CD8-positive, alpha-beta memory T cell (primary cell): ENCODE results near the gene KDF1. TPM values are rescaled to one million over a fixed set of nuclear protein-coding genes. Genes with fewer than 3 reads are reported as not detected.

ENCODE experiments used
- CTCF ChIA-PET: fragments of 350-600 bp; sonication (Branson Sonifier 250); formaldehyde crosslinking; loops from one replicate; lab custom pipeline; 2021; ENCODE audit warnings: antibody characterized with exemption; lab: Charles Lee
- POLR2A ChIA-PET: fragments of 350-600 bp; sonication (Branson Sonifier 250); formaldehyde crosslinking; loops from one replicate; lab custom pipeline; 2021; ENCODE audit warnings: antibody characterized with exemption; lab: Charles Lee
- DNase-seq, 5 donors: peaks; one replicate each; pipeline versions ENCODE4 v3.0.0 to v3.0.0-alpha.2; 2020 to 2022; ENCODE audit warnings: mixed read lengths in 1 of 5
- H3K27ac ChIP-seq: one replicate; pipeline ENCODE4 v1.7.0; 2013; ENCODE audit warnings: low read depth, mild to moderate bottlenecking, low read length, moderate library complexity
- H3K27me3 ChIP-seq: 2 replicates; pipeline ENCODE4 v1.7.0; 2013; ENCODE audit warnings: low read length, mild to moderate bottlenecking; ENCODE audit not compliant: insufficient read depth, poor library complexity, severe bottlenecking
- H3K36me3 ChIP-seq: 2 replicates; pipeline ENCODE4 v1.7.0; 2013; ENCODE audit warnings: mild to moderate bottlenecking, low read length, moderate library complexity; ENCODE audit not compliant: insufficient read depth
- H3K4me1 ChIP-seq: 2 replicates; pipeline ENCODE4 v1.7.0; 2013; ENCODE audit warnings: mild to moderate bottlenecking, low read length, moderate library complexity; ENCODE audit not compliant: insufficient read depth
- H3K4me3 ChIP-seq: 2 replicates; pipeline ENCODE4 v1.7.0; 2013; ENCODE audit warnings: mild to moderate bottlenecking, low read length
- H3K9me3 ChIP-seq: 2 replicates; pipeline ENCODE4 v1.7.0; 2013; ENCODE audit warnings: mild to moderate bottlenecking, low read length
- H3K27ac Mint-ChIP-seq, 8 donors: one replicate each; pipeline ENCODE4 v1.8.0; 2020 to 2021; ENCODE audit warnings: mixed read lengths in 8 of 8, mild to moderate bottlenecking in 6 of 8, inconsistent platforms in 3 of 8, moderate library complexity in 3 of 8
- H3K27me3 Mint-ChIP-seq, 2 donors: one replicate each; pipeline ENCODE4 v1.8.0; 2020 to 2021; ENCODE audit warnings: mixed read lengths in 2 of 2, mild to moderate bottlenecking in 1 of 2, moderate library complexity in 1 of 2
- H3K36me3 Mint-ChIP-seq, 3 donors: one replicate each; pipeline ENCODE4 v1.8.0; 2020 to 2021; ENCODE audit warnings: mixed read lengths in 3 of 3, inconsistent platforms in 1 of 3, mild to moderate bottlenecking in 1 of 3
- H3K4me1 Mint-ChIP-seq, 3 donors: one replicate each; pipeline ENCODE4 v1.8.0; 2020 to 2021; ENCODE audit warnings: mixed read lengths in 3 of 3, inconsistent platforms in 1 of 3, mild to moderate bottlenecking in 1 of 3
- H3K4me3 Mint-ChIP-seq, 7 donors: one replicate each; pipeline ENCODE4 v1.8.0; 2020 to 2021; ENCODE audit warnings: mixed read lengths in 7 of 7, mild to moderate bottlenecking in 6 of 7, moderate library complexity in 4 of 7, inconsistent platforms in 2 of 7
- H3K9me3 Mint-ChIP-seq, 5 donors: one replicate each; pipeline ENCODE4 v1.8.0; 2020 to 2022; ENCODE audit warnings: mixed read lengths in 5 of 5, mild to moderate bottlenecking in 3 of 5, moderate library complexity in 2 of 5, inconsistent platforms in 1 of 5
- polyA plus RNA-seq: library from polyadenylated mRNA; unstranded; fragments of 300-500 nt; fragmentation: Illumina TruSeq; gene quantifications from one replicate; pipeline ENCODE4 v1.2.3, GENCODE V29; 2021
- total RNA-seq, 2 experiments: library from RNA; stranded (reverse); gene quantifications; one replicate each; pipeline ENCODE4 v1.2.3, GENCODE V29; 2021

Gene KDF1
- total and polyA plus RNA-seq, 3 experiments from 2014 or later, result 0.24 to 4.6 (median 0.39) TPM

DNA sequence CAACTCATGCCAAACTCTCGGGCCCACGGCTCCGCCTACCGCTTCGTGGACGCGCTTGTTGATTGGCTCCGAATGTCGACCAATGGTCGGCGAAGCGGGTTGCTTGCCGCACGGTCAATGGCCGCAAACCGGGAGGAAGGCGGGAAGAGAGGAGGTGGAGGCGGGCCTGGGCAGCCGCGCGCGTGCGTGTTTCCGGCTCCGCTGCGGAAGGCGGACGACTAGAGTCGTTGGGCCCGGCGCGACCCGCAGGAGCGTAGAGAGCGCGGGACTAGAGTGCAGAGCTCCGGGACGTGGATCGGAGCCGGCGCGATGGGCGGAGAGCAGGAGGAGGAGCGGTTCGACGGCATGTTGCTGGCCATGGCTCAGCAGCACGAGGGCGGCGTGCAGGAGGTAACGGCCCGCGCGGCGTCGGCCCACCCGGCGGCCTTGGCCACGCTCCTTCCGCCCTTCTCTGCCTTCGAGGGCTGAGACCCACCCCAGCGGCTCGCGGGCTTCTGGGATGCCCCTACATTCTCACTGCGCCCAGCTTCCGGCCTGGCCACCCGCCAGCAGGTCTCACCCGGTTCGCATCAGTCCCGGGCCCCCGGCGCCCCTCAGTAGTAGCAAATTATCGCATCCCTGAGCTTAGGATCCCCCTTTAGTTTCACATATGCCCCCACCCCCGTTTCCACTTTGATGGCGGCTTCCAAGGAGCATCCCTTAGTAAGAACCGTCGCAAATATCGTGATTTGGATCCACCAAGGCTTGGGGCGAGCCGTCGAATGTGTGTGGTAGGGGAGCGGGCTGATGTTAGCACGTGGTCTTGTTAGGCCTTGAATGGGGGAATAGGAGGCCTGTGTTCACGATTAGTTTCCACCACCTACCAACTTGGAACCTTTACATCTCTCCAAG is 38.5 kb downstream of the KDF1 start, which contains the start of gene NUDC:
TSS of gene NUDC (plus strand) at position 204 of the 891 bp plus-strand sequence. CDS start at position 310, 106 bp downstream.
- peak; percentile 93 to 97 (median 95) for DNase-seq
- no peaks in the 10 kb centered on the region for H3K9me3 Mint-ChIP-seq
- peaks cover 22% of the 10 kb centered on the region for H3K4me1 ChIP-seq
- H3K4me3 ChIP-seq, result peak within 1 kb of the TSS; percentile 77
- peaks cover 0 to 1% of the 10 kb centered on the region in 2 donors for H3K27me3 Mint-ChIP-seq
- POLR2A ChIA-PET, result interaction anchor here (0.5 to 1.9 kb wide), 5 partner anchors 21 to 1692 kb away, joined by 3 to 6 read pairs (median 4); partner anchors contain the start of genes GPATCH3 and GPN2
- H3K9me3 ChIP-seq, result no peaks in the 10 kb centered on the region
- peak within 1 kb of the TSS; percentile 84 for H3K27ac ChIP-seq
- H3K36me3 ChIP-seq, result peaks cover 15% of the 10 kb centered on the region
- peak within 1 kb of the TSS; percentile 87 to 98 (median 95) for H3K27ac Mint-ChIP-seq
- peaks cover under 1 to 36% (median under 1%) of the 10 kb centered on the region in 3 donors for H3K36me3 Mint-ChIP-seq
- CTCF ChIA-PET, result interaction anchor here (1.2 kb wide), 2 partner anchors 7 to 32 kb away, joined by 3 read pairs; partner anchors contain the start of gene GPN2
- H3K4me3 Mint-ChIP-seq, result peak within 1 kb of the TSS; percentile 87 to 97 (median 93)
- H3K27me3 ChIP-seq, result no peaks in the 10 kb centered on the region
- H3K4me1 Mint-ChIP-seq, result peaks cover 26 to 46% (median 40%) of the 10 kb centered on the region in 3 donors

DNA sequence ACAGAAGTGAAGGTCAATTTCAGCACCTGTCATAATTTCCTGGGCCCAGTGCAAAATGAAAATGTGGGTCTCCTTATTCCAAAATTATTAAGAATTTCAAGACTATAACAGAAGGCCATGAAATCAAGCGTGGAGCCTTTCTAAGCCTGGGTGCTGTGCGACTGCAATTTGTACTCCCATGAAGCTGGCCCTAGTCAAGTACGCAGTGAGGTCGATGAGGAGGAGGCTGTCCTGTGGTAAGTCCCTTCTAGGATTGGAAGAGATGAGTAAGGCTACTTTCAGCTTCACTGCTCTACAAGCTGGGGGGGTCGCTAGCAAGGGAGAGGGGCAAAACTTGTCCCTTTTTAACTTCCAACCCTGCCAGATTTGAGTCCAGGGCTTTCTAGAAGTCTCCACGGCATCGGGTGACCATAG is 39.1 kb downstream of the KDF1 start:
- H3K9me3 ChIP-seq, result no peaks in the 10 kb centered on the region
- peak overlapping the region; percentile 77 for H3K4me3 ChIP-seq
- ChIA-PET POLR2A (interaction anchor here (0.5 to 1.9 kb wide), 4 partner anchors 20 to 847 kb away, joined by 3 to 6 read pairs (median 5); partner anchors contain the start of genes GPATCH3 and GPN2), CTCF (interaction anchor here (1.2 kb wide), 2 partner anchors 8 to 31 kb away, joined by 3 read pairs; partner anchors contain the start of gene GPN2)
- H3K4me3 Mint-ChIP-seq, result peak overlapping the region; percentile 87 to 97 (median 93)
- H3K27ac Mint-ChIP-seq, result peak overlapping the region; percentile 87 to 98 (median 95)
- peaks cover 8% of the 10 kb centered on the region for H3K36me3 ChIP-seq
- H3K36me3 Mint-ChIP-seq, result peaks cover 0 to 30% (median 0%) of the 10 kb centered on the region in 3 donors
- H3K9me3 Mint-ChIP-seq, result no peaks in the 10 kb centered on the region
- H3K27me3 ChIP-seq, result no peaks in the 10 kb centered on the region
- H3K4me1 ChIP-seq, result peaks cover 22% of the 10 kb centered on the region
- no peak for DNase-seq
- peak overlapping the region; percentile 84 for H3K27ac ChIP-seq
- peaks cover 0 to 1% of the 10 kb centered on the region in 2 donors for H3K27me3 Mint-ChIP-seq
- peaks cover 26 to 42% (median 38%) of the 10 kb centered on the region in 3 donors for H3K4me1 Mint-ChIP-seq

DNA sequence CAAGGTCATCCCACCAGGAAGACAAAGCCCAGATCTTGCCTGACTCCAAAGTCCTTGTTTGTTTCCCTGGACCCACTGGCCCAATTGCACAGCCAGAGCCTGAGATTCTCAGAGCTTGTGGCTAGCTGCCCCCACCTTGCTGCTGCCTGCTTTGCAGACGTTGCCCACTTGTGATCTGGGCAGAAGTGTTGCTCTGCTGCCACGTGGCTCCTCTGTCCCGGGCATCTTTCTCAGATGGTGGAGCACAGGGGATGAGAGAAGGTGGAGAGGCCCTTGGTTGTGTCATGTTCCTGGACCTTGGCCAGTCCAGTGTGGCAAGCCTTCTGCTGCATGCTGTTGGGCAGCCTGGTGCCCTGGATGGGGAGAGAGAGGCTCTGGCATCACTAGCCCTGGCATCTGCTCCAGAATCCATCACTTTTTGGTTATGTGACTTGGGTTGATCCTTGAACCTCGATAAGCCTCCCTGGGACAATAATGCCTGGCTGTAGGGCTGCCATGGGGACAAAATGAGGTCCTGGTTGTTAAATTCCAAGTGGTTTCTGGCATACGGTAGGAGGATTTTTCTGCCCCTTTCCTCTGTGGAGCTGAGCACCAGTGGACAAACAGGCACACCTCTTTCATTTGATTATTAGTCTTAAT is 44.9 kb downstream of the KDF1 start:
- no peaks in the 10 kb centered on the region for H3K4me1 ChIP-seq
- Mint-ChIP-seq H3K36me3 (no peaks in the 10 kb centered on the region), H3K9me3 (no peaks in the 10 kb centered on the region), H3K27ac (peak overlapping the region in 1 of 8 donors; percentile 64), H3K27me3 (peaks cover 3% of the 10 kb centered on the region in 2 donors), H3K4me3 (no peak overlapping the region), H3K4me1 (peaks cover under 1 to 6% (median 4%) of the 10 kb centered on the region in 3 donors)
- H3K9me3 ChIP-seq, result no peaks in the 10 kb centered on the region
- no peak overlapping the region for H3K4me3 ChIP-seq
- DNase-seq, result no peak
- POLR2A ChIA-PET, result no interaction called here
- CTCF ChIA-PET, result no interaction called here
- H3K27ac ChIP-seq, result no peak overlapping the region
- no peaks in the 10 kb centered on the region for H3K27me3 ChIP-seq
- no peaks in the 10 kb centered on the region for H3K36me3 ChIP-seq

DNA sequence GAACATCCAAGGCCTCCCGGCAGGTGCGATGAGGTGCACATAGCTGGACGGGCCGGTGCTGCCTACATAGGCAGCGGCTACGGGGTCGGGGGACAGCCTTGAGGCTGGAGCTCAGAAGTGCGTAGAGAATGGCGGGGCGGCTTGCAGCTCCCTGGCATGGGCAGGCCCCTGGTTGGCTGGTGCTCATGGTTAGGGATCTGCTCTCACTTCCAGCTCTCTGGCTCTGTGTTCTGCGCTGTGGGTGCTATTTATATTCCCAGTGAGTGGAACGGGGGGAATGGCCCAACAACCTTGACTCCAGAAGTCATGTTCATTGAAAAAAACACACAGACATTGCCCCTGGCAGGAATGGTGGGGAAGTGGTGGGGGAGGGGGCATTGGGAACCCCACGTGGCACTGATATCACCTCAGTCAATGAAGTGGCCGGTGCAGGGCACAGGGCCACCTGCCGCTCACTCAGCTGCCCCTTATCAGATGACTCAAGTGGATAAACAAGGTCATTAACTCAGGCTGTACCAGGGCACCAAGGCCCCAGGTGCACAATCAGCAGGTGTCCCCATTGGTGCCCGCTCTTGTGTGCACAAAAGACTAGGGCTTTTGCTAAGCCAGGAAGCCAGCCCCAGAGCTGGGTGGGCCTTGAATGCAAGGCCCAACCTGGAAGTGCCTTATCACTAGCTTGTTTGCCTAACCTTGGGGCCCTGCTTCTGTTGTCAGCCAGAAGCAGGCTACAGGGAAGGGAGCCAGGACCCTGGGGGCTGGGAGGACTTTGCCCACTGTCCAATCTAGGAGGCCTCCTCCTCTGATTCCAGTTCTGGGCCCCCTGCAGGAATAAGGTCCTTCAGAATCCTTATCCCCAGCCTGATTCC is 46.3 kb downstream of the KDF1 start, which contains the start of gene NR0B2:
TSS of gene NR0B2 (minus strand) at position 222 of the 866 bp plus-strand sequence. CDS start at position 187, 35 bp downstream.
- ChIA-PET POLR2A (no interaction called here), CTCF (interaction anchor here (1.4 kb wide), 1 partner anchor 13 kb away, joined by 4 read pairs; the partner anchor contains the start of gene GPATCH3)
- Histone ChIP-seq H3K27ac (peak within 1 kb of the TSS; percentile 47), H3K9me3 (no peaks in the 10 kb centered on the region), H3K4me3 (no peak within 1 kb of the TSS), H3K4me1 (no peaks in the 10 kb centered on the region), H3K36me3 (no peaks in the 10 kb centered on the region), H3K27me3 (no peaks in the 10 kb centered on the region)
- no peak for DNase-seq
- Mint-ChIP-seq H3K4me1 (no peaks in the 10 kb centered on the region), H3K4me3 (peak within 1 kb of the TSS in 1 of 7 donors; percentile 20), H3K27me3 (peaks cover 3 to 8% of the 10 kb centered on the region in 2 donors), H3K27ac (no peak within 1 kb of the TSS), H3K36me3 (no peaks in the 10 kb centered on the region), H3K9me3 (no peaks in the 10 kb centered on the region)

DNA sequence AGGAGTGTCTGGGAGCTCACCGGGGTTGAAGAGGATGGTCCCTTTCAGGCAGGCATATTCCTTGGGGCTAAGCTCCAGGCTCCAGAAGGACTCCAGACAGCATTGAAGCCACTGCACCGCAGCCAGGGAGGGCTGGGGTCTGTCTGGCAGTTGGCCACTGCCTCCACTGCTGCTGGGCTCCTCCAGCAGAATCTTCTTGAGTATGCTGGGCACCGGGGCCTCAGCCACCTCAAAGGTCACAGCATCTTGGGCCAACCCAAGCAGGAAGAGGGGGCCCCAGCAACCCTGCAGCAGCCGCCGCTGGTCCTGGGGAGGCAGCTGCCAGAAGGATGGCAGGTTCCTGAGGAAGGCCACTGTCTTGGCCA is 46.9 kb downstream of the KDF1 start:
- DNase-seq, result no peak
- no peaks in the 10 kb centered on the region for H3K36me3 ChIP-seq
- Mint-ChIP-seq H3K27ac (no peak overlapping the region), H3K4me1 (no peaks in the 10 kb centered on the region), H3K4me3 (no peak overlapping the region), H3K9me3 (no peaks in the 10 kb centered on the region), H3K27me3 (peaks cover 3 to 8% of the 10 kb centered on the region in 2 donors), H3K36me3 (no peaks in the 10 kb centered on the region)
- H3K27ac ChIP-seq, result no peak overlapping the region
- no peaks in the 10 kb centered on the region for H3K4me1 ChIP-seq
- H3K9me3 ChIP-seq, result no peaks in the 10 kb centered on the region
- POLR2A ChIA-PET, result no interaction called here
- no peaks in the 10 kb centered on the region for H3K27me3 ChIP-seq
- CTCF ChIA-PET, result interaction anchor here (1.4 kb wide), 1 partner anchor 13 kb away, joined by 4 read pairs; the partner anchor contains the start of gene GPATCH3
- no peak overlapping the region for H3K4me3 ChIP-seq

DNA sequence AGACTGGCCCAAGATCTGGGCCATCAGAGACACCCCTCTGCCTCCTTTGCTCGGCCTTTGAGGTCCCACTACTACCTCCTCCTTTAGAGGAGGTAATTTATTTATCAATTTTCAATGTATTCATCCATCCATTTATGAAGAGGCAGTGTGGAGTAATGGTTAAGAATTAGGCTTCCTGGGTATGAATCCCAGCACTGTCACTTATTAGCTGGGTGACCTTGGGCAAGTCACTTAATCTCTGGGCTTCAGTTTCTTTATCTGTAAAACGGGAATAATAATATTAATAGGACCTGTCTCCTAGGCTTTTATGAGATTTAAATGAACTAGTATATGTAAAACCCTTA is 48.1 kb downstream of the KDF1 start:
- no peaks in the 10 kb centered on the region for H3K4me1 Mint-ChIP-seq
- Histone ChIP-seq H3K27ac (no peak overlapping the region), H3K9me3 (no peaks in the 10 kb centered on the region), H3K36me3 (no peaks in the 10 kb centered on the region), H3K4me3 (no peak overlapping the region), H3K4me1 (no peaks in the 10 kb centered on the region), H3K27me3 (no peaks in the 10 kb centered on the region)
- H3K27me3 Mint-ChIP-seq, result peaks cover 4 to 8% of the 10 kb centered on the region in 2 donors
- no peaks in the 10 kb centered on the region for H3K9me3 Mint-ChIP-seq
- no peak for DNase-seq
- H3K36me3 Mint-ChIP-seq, result no peaks in the 10 kb centered on the region
- ChIA-PET POLR2A (no interaction called here), CTCF (no interaction called here)
- no peak overlapping the region for H3K4me3 Mint-ChIP-seq
- H3K27ac Mint-ChIP-seq, result no peak overlapping the region

DNA sequence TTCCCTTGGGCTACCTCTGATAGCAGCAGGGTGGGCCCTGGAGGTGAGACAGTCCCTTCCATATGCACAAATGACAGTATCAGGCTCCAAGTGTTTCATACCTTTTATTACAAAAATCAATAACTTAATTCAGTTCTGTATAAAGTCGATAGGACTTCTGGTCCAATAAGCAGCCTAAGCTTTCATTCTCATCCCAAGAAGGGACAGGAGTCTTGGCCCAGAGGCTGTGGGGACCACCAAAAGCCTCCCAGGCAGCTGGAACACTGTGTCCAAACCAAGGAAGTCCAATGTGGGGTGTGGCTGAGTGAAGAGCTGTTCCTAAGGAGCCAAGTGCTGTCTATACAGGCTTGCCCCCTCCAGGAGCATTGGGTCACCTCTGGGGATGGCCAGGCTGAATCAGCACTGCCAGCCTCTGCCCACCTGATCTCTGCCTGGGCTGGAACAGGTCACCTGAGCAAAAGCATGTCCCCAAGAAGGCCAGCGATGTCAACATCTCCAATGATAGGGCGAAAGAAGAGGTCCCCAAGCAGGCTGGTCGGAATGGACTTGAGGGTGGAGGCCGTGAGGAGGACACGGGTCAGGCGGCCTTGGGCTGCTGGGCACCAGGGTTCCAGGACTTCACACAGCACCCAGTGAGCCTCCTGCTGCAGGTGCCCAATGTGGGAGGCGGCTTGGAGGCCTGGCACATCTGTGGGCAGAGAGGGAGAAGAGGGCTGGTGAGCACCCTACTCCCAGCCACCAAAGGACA is 48.7 kb downstream of the KDF1 start:
- Mint-ChIP-seq H3K27ac (no peak overlapping the region), H3K36me3 (no peaks in the 10 kb centered on the region), H3K27me3 (peaks cover 4 to 8% of the 10 kb centered on the region in 2 donors), H3K4me3 (no peak overlapping the region), H3K9me3 (no peaks in the 10 kb centered on the region), H3K4me1 (no peaks in the 10 kb centered on the region)
- no peaks in the 10 kb centered on the region for H3K4me1 ChIP-seq
- no peak overlapping the region for H3K4me3 ChIP-seq
- H3K9me3 ChIP-seq, result no peaks in the 10 kb centered on the region
- ChIA-PET CTCF (no interaction called here), POLR2A (no interaction called here)
- no peak for DNase-seq
- H3K27me3 ChIP-seq, result no peaks in the 10 kb centered on the region
- H3K36me3 ChIP-seq, result no peaks in the 10 kb centered on the region
- no peak overlapping the region for H3K27ac ChIP-seq
